ENCODE measurements around the gene TMEM147. TPM values are rescaled to one million over a fixed set of nuclear protein-coding genes. Genes with fewer than 3 reads are reported as not detected.

TMEM147 gene
- total RNA-seq, 4 donors from 2014 or later = 47.3 to 109 (median 91.6) TPM

GRCh38 chr19:35559781-35560180 lies 14.4 kb downstream of the TMEM147 start:
- Histone ChIP-seq H3K9me3 (no peaks in the 10 kb centered on the region), H3K27me3 (peaks cover 4 to 85% (median 18%) of the 10 kb centered on the region in 4 donors), H3K36me3 (no peaks in the 10 kb centered on the region), H3K27ac (replicated peaks in 1 of 4) (no peak overlapping the region), H3K4me1 (peaks cover 7 to 15% (median 15%) of the 10 kb centered on the region in 4 donors), H3K4me3 (no peak overlapping the region)
- no peak for DNase-seq (ENCODE audit: extremely low spot score)
- no peak for TF ChIP-seq POLR2AphosphoS5 (IDR thresholded peaks at IDR 0.05)
- no peak for TF ChIP-seq EP300 (IDR thresholded peaks at IDR 0.05)
- 85% methylated on average over 23 of the region's 23 CpGs for WGBS
- intact Hi-C loops (cut with DNase I) = no loop called here

GRCh38 chr19:35560271-35560670 lies 14.8 kb downstream of the TMEM147 start:
- Histone ChIP-seq H3K27me3 (peaks cover 4 to 85% (median 18%) of the 10 kb centered on the region in 4 donors), H3K9me3 (no peaks in the 10 kb centered on the region), H3K4me1 (peaks cover 7 to 15% (median 15%) of the 10 kb centered on the region in 4 donors), H3K27ac (replicated peaks in 1 of 4) (no peak overlapping the region), H3K4me3 (no peak overlapping the region), H3K36me3 (no peaks in the 10 kb centered on the region)
- 90% methylated on average over 10 of the region's 18 CpGs for WGBS
- TF ChIP-seq POLR2A (IDR thresholded peaks at IDR 0.05; ENCODE audit: low read depth) (no peak), POLR2AphosphoS5 (IDR thresholded peaks at IDR 0.05) (no peak), EP300 (IDR thresholded peaks at IDR 0.05) (no peak), CTCF (IDR thresholded peaks at IDR 0.05) (no peak)
- DNase-seq (ENCODE audit: extremely low spot score) = no peak
- intact Hi-C loops (cut with DNase I) = no loop called here

- intact Hi-C loops (cut with DNase I) = no loop called here
- no peaks in the 10 kb centered on the region for H3K9me3 ChIP-seq
- TF ChIP-seq EP300 (IDR thresholded peaks at IDR 0.05) = no peak
- no peak for TF ChIP-seq POLR2A (IDR thresholded peaks at IDR 0.05; ENCODE audit: low read depth)
- no peak for TF ChIP-seq POLR2AphosphoS5 (IDR thresholded peaks at IDR 0.05)
- no peak for TF ChIP-seq CTCF (IDR thresholded peaks at IDR 0.05)
- peaks cover 7 to 15% (median 15%) of the 10 kb centered on the region in 4 donors for H3K4me1 ChIP-seq
- peaks cover 4 to 83% (median 18%) of the 10 kb centered on the region in 4 donors for H3K27me3 ChIP-seq
- 70% methylated on average over 5 of the region's 6 CpGs for WGBS
- DNase-seq (ENCODE audit: extremely low spot score) = no peak
- H3K4me3 ChIP-seq = no peak overlapping the region
- H3K27ac ChIP-seq (replicated peaks in 1 of 4) = no peak overlapping the region
- no peaks in the 10 kb centered on the region for H3K36me3 ChIP-seq
Observed at GRCh38 chr19:35560677-35561076, 15.3 kb downstream of the TMEM147 start.

- TF ChIP-seq POLR2A (IDR thresholded peaks at IDR 0.05; ENCODE audit: low read depth) (no peak), CTCF (IDR thresholded peaks at IDR 0.05) (no peak), POLR2AphosphoS5 (IDR thresholded peaks at IDR 0.05) (no peak), EP300 (IDR thresholded peaks at IDR 0.05) (no peak)
- Histone ChIP-seq H3K9me3 (no peaks in the 10 kb centered on the region), H3K4me3 (no peak overlapping the region), H3K27ac (replicated peaks in 1 of 4) (no peak overlapping the region), H3K4me1 (peaks cover 7 to 15% (median 15%) of the 10 kb centered on the region in 4 donors), H3K36me3 (no peaks in the 10 kb centered on the region), H3K27me3 (peaks cover 4 to 81% (median 18%) of the 10 kb centered on the region in 4 donors)
- intact Hi-C loops (cut with DNase I) = no loop called here
- 89% methylated on average over 6 of the region's 6 CpGs for WGBS
- DNase-seq (ENCODE audit: extremely low spot score) = no peak
Observed at GRCh38 chr19:35561436-35561835, 16.0 kb downstream of the TMEM147 start.

- intact Hi-C loops (cut with DNase I) = no loop called here
- peaks cover 7 to 15% (median 14%) of the 10 kb centered on the region in 4 donors for H3K4me1 ChIP-seq
- no peak overlapping the region for H3K27ac ChIP-seq (replicated peaks in 1 of 4)
- no peaks in the 10 kb centered on the region for H3K9me3 ChIP-seq
- TF ChIP-seq CTCF (IDR thresholded peaks at IDR 0.05) (no peak), EP300 (IDR thresholded peaks at IDR 0.05) (no peak), POLR2A (IDR thresholded peaks at IDR 0.05; ENCODE audit: low read depth) (no peak), POLR2AphosphoS5 (IDR thresholded peaks at IDR 0.05) (no peak)
- H3K36me3 ChIP-seq = no peaks in the 10 kb centered on the region
- H3K27me3 ChIP-seq = peaks cover 4 to 76% (median 16%) of the 10 kb centered on the region in 4 donors
- WGBS = 71% methylated on average over 17 of the region's 17 CpGs
- no peak overlapping the region for H3K4me3 ChIP-seq
- no peak for DNase-seq (ENCODE audit: extremely low spot score)
Observed at GRCh38 chr19:35562336-35562735, 16.9 kb downstream of the TMEM147 start.
